Femur (tissue), 1 donor: ENCODE measurements around the gene SLC35B2.

Source experiments
- DNase-seq: peaks from one replicate; pipeline ENCODE4 v3.0.0-alpha.2; 2017

Gene SLC35B2

DNA sequence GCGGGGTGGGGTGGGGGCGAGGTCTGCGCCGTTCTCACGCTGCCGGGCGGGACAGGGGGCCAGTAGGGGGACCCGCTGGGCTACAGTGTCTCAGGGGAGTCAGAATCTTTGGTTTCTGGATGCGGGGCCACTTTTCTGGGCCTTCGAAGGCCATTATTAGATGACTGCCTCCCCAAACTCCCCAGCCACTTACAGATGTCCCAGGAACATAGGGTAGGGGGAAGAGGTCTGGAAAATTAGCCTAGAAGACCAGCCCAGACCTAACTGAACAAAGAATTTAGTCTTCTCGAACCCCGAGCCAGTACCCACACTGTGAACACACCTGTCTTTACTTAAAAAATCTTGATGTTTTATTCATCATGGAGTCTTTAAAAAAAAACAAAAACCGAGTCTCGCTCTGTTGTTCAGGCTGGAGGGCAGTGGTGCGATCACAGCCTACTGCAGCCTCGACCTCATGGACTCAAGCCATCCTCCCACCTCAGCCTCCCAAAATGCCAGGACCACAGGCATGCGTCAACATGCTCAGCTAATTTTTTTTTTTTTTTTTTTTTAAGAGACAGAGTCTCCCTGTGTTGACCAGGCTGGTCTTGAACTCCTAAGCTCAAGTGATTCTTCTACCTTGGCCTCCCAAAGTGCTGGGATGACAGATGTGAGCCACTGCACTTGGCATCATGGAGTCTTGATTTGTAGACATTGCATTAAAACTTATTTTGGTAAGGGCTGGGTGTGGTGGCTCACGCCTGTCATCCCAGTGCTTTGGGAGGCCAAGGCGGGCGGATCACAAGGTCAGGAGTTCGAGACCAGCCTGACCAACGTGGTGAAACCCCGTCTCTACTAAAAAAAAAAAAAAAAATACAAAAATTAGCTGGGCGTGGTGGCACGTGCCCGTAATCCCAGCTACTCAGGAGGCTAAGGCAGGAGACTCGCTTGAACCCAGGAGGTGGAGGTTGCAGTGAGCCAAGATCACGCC lies 37.2 kb downstream of the SLC35B2 start:
- no peak for DNase-seq

DNA sequence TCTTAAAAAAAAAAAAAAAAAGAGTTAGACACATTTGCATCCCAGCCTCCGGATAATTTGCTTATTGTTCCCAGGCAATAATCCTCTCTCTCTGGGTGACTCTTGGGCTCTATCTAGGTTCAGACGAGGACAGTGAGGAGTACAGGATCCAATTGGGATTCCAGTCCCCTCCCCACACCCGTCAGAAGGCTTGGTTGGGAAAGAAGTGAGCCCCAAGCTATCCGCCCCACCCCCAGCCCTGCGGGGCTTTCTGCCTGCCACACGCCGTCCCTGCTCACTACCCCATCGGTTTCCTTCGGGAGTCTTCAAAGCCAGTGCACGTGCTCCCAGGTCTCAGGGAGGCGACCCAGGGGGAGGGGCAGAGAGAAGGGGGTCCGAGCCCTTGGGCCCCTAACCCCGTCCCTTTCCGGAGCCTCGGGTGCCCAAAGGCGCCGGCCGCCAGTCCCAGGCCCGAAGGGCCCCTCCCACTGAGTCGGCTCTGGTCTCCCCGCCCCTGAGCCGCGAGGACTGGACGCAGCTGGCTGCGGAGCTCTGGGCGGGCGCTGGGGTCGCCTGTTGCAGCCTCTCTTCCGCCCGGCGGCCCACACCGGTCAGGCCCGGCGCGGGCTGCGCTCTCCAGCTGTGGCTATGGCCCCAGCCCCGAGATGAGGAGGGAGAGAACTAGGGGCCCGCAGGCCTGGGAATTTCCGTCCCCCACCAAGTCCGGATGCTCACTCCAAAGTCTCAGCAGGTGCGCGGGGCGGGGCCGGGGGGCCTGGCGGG lies 38.1 kb downstream of the SLC35B2 start:
- peak; percentile 93 for DNase-seq

DNA sequence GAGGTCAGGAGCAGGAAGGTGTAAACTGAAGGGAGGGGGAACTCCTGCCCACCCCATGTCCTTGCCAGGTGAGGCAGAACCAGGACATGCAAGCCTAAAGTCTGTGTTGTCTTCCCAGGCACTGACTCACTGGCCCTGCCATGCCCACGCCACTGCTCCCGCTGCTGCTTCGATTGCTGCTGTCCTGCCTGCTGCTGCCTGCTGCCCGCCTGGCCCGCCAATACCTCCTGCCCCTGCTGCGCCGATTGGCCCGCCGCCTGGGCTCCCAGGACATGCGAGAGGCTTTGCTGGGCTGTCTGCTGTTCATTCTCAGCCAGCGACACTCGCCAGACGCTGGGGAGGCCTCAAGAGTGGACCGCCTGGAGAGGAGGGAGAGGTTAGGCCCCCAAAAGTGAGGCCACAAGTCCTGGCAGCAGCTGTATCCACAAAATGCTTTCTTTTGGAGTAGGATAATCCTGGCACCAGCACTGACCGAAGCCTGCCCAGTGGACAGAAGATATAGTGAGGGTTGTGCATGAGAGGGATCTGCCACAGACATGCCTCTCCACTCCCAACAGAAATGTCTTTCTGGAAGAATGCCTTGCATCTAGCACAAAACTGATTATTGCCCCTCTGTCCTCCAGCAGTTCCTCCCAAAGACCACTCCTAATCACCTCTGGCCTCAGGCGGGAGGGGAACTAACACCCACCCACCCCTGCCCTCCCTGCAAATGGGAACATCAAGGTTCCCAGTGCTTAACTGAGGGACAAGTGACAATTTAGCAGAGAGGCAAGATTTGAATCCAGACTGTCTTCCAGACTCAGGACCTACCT lies 39.8 kb downstream of the SLC35B2 start:
- DNase-seq, result peak; percentile 79

DNA sequence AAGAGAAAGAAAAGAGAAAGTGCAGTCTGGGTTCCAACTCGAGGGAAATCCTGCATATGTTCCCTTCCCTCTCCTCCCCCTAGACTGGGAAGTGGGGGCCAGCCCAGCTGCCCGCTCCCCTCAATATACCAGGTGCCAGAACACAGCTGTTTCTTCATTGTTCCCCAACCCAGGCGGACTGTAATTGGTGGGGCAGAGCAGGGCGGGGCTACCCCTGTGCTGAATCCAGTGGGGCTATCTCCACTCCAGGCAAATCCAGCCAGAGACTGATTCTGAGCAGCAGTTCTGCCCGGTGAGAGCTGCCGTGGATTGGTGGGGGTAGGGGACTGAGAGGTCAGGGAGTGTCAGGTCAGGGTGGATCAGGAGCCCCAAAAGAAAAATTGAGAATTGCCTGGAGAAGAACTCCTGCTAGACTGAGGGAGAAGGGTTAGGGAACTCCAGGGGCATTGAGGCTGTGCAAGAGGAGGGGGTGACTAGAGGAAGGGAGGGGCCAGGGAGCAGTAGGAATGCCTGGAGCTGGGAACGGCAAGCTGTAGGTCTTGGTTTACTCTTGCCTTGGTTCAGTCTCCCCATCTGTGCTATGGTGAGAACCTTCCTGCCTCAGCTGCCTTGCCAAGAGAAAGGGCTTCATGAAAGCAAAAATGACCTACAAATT lies 40.5 kb downstream of the SLC35B2 start, which contains the start of gene MYMX:
Gene MYMX (plus strand): TSS at position 250 of the 655 bp plus-strand sequence. CDS start 546 bp downstream, outside the sequence.
- peak; percentile 79 for DNase-seq

DNA sequence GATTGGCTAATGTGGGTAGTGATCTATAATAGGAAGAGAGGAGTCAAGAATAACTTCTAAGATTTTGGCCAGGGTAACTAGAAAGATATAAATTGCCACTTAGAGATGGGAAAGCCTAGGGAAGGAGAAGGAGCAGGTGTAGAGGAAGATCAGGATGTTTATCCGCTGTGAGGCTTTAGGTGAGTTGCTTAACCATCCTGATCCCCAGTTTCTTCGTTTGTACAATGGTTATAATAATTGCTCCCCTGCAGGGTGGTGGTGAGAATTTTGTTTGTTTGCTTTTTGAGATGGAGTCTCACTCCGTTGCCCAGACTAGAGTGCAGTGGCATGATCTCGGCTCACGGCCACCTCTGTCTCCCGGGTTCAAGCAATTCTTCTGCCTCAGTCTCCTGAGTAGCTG lies 43.0 kb downstream of the SLC35B2 start:
- DNase-seq, result no peak

DNA sequence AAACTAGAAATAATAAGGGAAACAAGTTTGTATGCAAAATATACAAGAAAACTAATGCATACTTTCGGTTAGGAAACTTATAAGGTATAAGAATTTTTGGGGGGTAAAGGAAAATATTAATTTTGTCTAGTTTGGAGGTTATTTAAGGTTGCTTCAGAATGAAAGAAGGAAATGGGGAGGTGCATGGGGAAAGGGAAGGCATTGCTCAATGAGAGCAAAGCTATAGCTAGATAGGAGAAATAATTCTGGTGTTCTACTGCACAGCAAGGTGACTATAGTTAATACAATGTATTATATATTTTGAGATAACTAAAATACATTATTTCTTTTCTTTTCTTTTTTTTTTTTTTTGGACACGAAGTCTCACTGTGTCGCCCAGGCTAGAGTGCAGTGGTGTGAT lies 46.0 kb downstream of the SLC35B2 start:
- no peak for DNase-seq

DNA sequence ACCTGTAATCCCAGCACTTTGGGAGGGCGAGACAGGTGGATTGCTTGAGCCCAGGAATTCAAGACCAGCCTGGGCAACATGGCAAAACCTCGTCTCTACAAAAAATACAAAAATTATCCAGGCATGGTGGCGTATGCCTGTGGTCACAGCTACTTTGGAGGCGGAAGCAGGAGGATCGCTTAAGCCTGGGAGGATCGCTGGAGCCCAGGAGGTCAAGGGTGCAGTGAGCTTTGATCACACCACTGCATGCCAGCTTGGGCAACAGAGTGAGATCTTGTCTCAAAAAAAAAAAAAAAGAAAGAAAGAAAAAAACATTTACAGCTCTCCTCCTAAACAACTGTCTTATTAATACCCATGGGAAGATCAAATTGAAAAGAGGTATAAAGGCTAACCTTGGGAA lies 49.4 kb downstream of the SLC35B2 start:
- DNase-seq, result no peak
